Activated naive CD4-positive, alpha-beta T cell treated with anti-CD3 and anti-CD28 coated beads, Interleukin-2, amount 50 U/mL, for 16 hours (primary cell): ENCODE measurements around the gene KRT15.
"Not testable (repeated sequence)": the region's sequence is repeated elsewhere in the genome, so short reads cannot be mapped to it uniquely, and the experiment has no call there.

Source experiments
- DNase-seq: peaks from one replicate; pipeline ENCODE4 v3.0.0-alpha.2; 2020

Gene KRT15

DNA sequence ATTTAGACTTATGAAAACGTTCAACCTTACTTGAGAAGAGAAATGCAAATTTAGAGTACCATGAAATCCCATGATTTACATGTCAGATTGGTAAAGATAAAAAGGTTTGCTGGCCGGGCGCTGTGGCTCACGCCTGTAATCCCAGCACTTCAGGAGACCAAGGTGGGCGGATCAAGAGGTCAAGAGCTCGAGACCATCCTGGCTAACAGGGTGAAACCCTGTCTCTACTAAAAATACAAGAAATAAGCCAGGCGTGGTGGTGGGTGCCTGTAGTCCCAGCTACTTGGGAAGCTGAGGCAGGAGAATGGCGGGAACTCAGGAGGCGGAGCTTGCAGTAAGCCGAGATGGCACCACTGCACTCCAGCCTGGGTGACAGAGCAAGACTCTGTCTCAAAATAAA, 24.1 kb upstream of the KRT15 start:
- not testable (repeated sequence) for DNase-seq

GRCh38 chr17:41542357-41542756, 23.7 kb upstream of the KRT15 start:
- DNase-seq: no peak

DNA sequence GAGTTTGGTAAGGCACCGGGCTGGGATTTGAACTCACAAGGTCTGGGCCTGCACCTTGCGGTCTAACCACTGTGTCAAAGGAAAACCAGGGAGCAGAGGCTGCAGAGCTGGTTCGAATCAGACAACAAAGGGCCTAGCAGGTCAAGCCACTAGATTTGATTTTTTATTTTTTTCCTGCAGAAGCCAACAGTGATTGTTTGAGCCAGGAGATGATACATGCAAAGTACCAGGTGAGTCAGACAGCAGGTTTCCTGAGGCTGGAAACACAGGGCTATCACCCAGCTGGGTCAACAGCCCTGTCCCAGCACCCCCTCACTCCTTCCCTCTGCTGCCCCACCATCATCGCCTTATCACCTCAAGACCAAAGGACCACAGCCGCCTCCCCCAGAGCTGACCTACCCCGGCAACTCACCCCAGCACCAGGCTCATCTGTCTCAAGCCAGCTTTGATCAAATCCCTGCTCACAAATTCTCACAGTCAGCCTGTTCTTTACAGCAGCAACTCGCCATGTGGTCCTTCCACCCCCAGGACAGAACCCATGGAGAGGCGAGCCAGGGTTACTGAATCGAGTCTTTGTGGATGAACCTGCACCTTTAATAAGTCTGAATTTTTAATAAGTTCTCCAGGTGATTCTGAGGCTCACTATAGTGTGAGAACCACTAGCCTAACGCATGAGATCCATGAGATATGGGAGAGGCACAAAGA, 22.4 kb upstream of the KRT15 start:
- DNase-seq: no peak

- DNase-seq: no peak
Observed at GRCh38 chr17:41539979-41540701, 21.4 kb upstream of the KRT15 start.

GRCh38 chr17:41539071-41539492, 20.4 kb upstream of the KRT15 start:
- DNase-seq: no peak

- no peak for DNase-seq
Observed at GRCh38 chr17:41538565-41538991, 19.9 kb upstream of the KRT15 start.

DNA sequence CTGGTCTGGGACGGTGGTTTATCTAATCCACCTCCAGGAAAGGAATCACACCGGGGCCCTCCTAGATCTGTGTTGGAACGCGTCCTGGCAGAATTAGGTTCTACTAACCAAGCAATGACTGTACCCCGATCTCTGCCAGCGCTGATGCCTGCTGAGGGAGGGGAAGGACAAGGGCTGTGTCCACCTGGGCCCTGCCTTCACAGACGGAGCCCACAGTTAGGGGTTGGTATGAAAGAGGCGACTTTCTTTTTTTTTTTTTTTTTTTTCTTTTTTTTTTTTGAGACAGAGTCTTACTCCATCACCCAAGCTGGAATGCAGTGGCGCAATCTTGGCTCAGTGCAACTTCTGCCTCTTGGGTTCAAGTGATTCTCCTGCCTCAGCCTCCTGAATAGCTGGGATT, 19.3 kb upstream of the KRT15 start:
- no peak for DNase-seq

GRCh38 chr17:41537614-41537954, 18.9 kb upstream of the KRT15 start:
- no peak for DNase-seq

DNA sequence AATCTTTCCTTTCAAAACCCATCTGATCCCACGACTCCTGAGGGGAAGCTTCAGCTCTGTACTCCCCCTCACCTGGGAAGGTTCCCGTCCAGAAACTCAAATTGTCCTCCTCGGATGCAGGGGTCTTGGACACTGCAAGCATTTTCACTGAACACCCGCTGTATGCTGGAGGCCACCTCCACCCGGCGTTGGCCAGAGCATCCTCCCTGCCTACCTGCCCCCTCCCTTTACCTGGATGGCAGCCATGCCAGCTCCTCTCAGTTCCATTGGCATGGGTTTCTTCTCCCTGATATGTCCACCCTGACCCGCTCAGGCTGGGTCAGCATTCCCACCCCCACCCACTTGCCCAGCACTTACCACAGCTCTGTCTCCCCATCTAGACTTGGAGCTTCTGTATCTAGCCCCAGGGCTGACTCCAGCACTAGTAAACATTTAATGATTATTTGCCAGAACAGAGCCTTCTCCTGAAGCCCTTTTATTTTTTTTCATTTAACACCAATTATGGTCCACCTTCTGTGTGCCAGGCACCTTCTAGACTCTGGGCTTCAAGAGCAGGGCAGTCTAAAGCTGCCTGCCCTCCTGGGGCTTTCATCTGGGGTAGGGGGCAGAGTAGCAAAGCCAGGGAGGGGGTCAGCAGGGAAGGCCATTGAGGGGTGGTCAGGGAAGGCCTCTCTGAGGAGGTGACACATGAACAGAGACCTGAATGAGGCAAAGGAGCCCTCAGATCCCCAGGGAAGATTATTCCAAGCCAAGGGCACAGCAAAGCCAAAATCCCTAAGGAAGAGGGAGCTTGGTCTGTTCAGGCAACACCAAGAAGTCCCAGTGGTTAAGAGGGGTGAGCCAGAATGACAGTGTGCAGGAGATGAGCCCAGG, 18.3 kb upstream of the KRT15 start:
- no peak for DNase-seq

DNA sequence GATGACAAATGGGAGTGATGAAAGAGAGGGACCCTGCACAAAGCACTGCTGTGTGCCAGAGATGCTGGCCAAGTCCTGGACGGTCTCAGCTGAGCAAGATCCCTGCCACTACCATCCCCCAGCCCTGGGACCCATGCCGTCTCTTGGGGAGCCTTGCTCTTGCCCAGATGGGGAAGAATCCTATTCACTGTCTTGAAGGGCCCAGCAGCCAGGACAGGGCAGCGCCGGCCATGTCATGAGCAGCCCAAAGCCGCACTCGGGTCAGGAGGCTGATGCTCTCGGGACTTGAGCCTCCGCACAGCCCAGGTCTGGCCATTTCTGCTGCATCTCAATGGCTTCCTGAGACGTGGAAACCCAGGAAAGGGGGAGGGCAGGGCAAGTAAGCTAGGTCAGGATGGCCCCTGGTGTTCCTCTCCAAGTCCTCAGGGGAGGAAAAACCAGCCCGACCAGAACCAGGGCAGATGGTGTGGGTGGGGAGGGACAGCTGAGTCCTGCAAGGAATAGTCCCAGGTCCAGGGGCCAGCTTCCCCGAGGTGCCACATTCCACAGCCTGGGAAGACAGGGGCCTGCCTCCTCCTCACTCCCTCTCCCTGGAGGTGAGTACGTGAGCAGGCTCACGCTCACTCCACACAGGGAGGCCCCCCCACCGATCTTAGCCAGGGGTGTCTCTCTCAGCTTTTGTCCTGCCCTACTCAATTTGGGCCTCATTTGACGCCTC, 17.2 kb upstream of the KRT15 start:
- no peak for DNase-seq

DNA sequence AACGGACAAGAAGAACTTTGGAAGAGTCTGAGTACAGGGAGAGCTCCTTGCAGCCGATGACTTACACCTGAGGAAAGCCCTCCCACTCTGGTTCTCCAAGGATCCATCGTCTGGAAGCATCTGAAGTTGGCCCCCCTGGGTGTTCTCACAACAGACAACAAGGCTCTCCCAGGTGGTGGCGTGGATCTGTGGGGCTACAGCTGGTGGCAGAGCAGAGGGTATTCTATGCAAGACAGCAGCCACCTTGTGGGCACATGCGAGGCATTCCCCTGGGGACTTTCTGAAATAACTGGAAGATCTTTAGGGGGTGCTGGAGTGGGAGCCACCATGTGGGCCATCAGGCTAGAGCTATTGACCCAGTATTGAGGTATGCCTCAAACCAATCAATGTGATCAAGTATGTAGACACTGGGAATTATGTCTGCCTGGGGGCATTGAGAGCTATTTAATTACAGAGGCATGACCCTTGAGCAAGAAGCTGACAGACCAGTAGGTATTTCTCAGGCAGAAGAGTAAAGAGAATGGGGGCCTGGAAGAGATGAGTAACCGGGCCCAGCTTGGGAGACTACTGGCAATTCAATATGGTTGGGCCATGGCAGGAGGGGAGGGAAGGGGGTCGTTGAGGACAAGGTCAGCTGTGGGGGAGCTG, 16.3 kb upstream of the KRT15 start:
- DNase-seq: no peak

DNA sequence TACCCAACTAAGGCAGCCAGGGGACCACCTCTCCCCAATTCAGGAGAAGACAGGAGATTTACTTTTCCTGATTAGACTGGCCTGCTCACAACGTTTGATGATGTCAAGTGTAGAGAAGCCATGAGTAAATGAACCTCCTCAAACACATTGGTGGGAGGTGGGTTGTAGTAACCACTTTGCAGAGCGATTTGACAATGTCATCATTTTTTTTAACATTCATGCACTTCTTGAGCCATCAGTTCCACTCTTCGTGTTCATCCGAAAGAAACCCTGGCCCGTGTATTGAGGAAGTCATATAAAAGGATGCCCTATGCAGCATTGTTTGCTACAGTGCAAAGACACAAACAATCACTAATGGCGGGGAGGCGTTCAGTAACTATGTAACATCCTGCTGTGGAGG, 14.9 kb upstream of the KRT15 start:
- DNase-seq: no peak

GRCh38 chr17:41532947-41533570, 14.4 kb upstream of the KRT15 start:
- DNase-seq: no peak

DNA sequence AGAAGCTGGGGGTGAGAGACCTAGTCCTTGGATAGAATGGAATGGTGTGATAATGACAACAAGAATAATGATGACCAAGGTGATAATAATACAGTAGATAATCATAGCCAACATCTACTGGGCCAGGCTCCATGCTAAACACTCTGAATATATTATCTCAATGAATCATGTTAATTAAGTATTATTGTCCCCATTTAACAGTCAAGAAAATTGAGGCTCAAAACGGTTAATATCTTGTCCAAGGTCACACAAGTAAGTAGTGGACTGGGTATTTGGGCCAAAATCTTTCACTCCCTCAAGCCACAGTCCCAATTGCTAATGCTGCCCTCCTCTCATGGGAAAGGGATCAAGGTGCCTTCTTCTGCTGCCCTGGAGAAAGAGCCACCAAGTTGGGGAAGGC, 13.3 kb upstream of the KRT15 start:
- DNase-seq: no peak

GRCh38 chr17:41530062-41531048, 11.7 kb upstream of the KRT15 start:
- DNase-seq: no peak

- no peak for DNase-seq
Observed at GRCh38 chr17:41529491-41529915, 10.8 kb upstream of the KRT15 start.

- DNase-seq: no peak
Observed at GRCh38 chr17:41528959-41529353, 10.3 kb upstream of the KRT15 start.

DNA sequence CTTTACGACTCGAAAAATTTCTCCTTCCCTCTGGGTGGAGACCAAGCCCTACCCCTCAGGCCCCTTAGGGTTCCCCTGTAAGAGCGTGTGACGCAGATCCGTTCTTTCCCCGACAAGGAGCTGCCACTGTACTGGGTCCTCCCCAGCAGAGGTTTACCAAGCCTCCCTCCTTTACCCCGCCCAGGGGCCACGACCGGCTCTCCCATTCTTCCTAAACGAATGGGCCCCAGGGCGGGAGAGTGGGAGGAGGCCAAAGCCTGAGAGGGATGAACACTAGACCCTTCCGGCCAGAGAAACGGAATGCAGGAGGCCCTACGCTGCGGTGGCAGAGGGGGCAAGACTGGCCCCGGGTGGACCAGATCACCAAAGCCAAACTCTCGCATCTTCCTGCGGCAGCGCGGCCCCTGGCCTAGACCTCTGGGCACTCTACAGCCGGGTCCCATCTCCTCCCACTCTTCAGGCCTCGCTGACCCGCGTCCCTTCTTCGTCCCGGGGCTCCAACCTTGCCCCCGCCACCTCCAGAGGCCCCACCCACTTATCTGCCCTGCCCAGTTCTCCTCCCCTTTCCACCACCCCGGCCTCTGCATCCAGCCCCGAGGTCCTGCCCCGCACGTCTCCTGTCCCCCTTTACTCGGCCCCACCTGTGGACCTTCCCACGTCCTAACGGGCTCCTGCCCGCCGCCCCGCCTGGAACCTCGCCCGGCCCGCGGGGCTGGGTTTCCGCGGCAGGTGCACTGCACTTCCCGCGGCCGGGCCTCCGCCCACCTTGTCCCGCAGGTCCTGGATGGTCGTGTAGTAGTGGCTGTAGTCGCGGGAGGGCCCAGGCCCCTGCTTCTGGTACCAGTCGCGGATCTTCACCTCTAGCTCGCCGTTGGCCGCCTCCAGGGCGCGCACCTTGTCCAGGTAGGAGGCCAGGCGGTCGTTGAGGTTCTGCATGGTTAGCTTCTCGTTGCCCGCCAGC, 8.7 kb upstream of the KRT15 start:
- no peak for DNase-seq

- DNase-seq: no peak
Observed at GRCh38 chr17:41524261-41524660, 5.6 kb upstream of the KRT15 start.

- DNase-seq: no peak
Observed at GRCh38 chr17:41523787-41524186, 5.1 kb upstream of the KRT15 start.
